GM18858 (cell line): ENCODE data around the gene PLEKHA6.

Experiments
- ATAC-seq: cut with Tn5 transposase; IDR thresholded peaks from one replicate; pipeline ENCODE4 v1.9.1; 2021; ENCODE audit not compliant: unreplicated experiment

Gene PLEKHA6, protein sequence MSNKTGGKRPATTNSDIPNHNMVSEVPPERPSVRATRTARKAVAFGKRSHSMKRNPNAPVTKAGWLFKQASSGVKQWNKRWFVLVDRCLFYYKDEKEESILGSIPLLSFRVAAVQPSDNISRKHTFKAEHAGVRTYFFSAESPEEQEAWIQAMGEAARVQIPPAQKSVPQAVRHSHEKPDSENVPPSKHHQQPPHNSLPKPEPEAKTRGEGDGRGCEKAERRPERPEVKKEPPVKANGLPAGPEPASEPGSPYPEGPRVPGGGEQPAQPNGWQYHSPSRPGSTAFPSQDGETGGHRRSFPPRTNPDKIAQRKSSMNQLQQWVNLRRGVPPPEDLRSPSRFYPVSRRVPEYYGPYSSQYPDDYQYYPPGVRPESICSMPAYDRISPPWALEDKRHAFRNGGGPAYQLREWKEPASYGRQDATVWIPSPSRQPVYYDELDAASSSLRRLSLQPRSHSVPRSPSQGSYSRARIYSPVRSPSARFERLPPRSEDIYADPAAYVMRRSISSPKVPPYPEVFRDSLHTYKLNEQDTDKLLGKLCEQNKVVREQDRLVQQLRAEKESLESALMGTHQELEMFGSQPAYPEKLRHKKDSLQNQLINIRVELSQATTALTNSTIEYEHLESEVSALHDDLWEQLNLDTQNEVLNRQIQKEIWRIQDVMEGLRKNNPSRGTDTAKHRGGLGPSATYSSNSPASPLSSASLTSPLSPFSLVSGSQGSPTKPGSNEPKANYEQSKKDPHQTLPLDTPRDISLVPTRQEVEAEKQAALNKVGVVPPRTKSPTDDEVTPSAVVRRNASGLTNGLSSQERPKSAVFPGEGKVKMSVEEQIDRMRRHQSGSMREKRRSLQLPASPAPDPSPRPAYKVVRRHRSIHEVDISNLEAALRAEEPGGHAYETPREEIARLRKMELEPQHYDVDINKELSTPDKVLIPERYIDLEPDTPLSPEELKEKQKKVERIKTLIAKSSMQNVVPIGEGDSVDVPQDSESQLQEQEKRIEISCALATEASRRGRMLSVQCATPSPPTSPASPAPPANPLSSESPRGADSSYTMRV

DNA sequence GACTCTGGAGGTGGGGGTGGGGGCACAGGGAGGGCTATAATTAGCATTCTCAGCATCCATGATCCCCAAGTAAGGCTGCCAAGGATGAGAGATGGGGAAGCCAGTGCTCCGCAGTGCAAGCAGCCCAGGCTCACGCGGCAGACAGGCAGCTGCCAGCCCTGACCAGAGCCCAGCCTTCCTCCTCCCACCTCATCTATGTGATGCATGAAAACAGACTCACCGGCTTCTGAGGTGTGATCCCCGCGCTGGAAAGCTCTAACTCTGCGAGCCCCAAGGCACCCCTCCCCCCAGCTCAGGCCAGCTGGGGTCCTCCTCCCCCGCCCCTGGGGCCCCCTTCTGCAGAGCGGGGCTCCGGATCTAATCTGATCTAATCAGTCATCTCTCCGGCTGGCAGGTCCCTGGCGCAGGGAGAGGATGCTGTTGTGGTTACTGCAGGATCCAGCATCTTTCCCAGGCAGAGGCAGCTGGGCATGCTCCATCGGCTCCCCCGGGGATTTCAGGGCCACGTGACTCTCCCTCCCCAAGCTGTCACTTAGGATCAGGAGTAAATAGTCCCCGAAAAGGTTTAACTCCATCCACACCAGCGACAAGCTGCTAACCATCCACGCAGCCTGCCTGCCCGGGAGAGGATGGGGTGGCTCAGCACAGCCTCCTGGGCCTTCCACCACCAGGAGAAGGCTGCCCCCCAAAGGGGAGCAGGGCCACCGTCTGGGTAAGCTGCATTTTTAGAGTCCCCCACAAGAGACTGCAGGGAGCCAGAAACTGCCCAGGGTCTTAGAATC is at the start of gene PLEKHA6:
PLEKHA6 (minus strand) TSS at position 456 of the 782 bp plus-strand sequence. CDS start 86,202 bp downstream, outside the sequence.
- no peak for ATAC-seq

DNA sequence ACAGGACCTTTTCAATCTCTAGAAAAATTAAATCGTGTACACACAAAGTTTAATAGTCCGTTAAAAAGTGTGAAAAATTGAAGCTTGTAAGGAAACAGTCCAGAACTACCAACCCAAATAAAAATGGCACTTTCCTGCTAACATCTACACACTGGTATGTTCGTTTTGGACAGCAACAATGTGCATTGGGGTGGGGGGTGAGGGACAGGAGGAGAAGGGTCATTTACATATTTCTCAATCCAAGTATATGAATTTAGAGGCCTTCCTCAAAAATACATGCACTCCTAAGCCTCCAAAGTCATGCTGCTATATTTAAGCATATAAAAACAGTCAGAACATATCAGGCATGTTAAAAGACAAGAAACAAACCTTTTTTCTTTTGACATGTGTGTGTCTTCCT is 49.4 kb upstream of the PLEKHA6 start:
- ATAC-seq, result no peak

DNA sequence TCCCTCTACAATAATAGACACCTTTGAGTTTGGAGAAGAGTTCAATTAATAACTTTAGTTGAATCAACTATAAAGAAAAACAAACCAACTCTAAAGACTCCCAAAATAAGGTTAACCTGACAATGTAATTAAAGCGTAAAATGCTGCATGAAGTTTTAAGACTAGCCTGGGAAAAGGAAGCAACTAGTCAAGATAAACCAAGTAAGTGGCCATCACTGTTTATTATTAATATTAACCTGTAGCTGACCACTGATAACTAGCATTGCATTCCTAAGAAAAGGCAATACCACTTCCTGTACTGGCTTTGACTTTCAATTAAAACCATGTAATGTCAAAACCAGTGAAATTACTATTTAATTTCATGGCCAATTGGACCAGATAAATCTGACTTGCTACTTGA is 48.9 kb upstream of the PLEKHA6 start:
- no peak for ATAC-seq

DNA sequence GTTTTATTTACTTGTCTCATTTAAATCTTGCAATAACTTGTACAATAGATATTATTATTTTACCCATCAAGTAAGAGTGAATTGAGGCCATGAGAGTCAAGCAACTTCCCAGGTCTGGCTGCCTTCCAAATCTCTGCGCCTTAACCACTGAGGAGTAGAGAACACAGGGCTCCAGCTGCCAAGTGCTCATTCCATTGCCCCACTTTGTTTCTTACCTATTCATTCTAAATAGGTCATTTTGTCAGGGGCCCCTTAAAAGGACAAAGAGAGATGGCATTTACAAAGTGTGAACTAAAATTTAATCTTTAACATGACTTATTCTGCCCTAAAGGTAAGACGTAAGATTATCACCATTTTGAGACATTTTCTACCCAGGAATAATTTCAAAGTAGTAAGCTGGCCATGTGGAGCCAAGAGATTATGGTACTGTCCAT is 48.4 kb upstream of the PLEKHA6 start:
- no peak for ATAC-seq

DNA sequence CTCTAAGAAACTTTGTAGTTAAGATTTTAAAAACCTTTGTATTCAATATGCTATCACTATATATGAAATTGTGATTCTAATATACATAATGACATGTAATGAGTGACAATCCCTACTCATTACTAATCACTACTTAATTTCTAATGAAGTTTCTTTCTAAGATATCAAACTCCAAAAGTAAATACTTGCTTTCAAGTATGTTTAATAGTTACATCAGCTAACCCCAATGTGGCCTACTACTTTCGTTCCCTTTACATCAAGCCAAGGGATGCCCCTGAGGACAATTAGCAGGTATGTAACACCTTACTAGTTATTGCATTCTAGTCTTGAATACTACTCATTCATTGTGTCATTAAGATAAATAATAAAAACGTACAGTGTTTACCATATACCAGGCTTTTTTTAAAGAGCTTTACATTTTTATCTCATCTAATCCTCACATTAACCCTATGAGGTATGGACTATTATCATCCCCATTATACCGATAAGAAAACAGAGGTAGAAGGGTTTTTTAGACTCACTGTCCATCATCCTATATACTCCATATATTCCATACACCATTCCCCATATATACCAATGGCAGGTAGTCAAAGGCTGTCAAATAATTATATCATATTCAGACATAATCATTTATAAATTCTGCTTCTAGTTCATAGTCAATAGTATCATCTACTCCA is 47.7 kb upstream of the PLEKHA6 start:
- ATAC-seq, result no peak

DNA sequence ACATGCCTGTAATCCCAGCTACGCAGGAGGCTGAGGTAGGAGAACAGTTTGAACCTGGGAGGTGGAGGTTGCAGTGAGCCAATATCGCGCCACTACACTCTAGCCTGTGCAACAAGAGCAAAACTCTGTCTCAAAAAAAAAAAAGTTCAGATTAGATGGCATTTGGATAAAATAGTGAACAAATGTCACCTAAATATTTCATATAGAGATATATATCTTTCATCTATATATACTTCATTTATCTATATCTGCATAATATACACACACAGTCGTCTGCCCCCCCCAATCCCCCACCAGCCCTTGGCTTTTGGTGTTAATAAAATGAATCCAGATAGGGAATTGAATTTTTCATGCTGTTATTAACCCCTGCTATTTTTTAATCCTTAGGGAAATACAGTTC is 46.9 kb upstream of the PLEKHA6 start:
- ATAC-seq, result no peak

DNA sequence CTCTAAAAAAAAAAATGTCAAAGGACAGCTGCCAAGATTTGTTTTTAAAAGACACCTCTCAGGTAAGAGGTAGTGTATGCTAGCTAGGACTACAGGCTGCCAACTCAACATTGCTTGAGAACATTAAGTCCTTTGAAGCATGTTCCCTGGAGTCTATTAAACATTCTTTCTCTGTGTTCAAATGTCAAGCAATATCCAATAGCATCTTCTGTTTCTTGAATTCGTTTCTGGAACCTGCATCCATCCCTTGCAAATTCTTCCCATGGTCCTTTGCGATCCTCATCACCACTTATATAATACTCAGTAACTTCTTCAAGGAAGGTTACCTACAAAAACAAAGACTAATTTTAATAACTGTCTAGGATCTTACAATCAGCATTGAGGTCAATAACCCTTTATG is 46.3 kb upstream of the PLEKHA6 start:
- ATAC-seq, result no peak

DNA sequence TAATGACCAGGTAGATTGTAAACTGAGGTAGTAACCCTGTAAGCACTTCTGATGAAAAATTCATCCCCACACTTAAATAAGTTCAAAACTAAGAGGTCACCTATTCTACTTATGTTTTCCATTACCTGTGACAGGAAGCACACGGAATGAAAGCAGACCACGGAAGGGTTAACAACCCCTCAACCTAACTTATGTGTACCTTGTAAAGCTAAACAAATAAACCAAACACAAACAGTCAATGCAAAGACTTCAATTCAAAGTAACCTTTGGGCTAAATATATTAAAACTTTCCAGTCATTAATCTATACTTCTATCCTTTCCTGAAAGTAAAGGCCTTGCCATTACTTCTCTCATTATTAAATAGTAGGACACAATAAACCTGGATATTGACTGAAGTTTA is 44.9 kb upstream of the PLEKHA6 start:
- ATAC-seq, result no peak

DNA sequence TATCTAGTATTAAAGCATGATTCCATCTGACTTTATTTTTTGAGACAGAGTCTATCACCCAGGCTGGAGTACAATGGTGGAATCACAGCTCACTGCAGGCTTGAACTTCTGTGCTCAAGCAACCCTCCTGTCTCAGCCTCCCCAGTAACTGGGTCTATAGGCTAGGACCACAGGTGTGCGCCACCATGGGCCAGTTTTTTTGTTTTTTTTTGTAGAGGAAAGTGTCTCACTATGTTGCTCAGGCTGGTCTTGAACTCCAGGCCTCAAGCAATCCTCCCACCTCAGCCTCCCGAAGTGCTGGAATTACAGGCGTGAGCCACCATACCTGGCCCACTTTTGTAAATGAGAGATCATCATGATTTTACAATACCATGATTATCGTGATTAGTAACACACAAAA is 42.7 kb upstream of the PLEKHA6 start:
- no peak for ATAC-seq

DNA sequence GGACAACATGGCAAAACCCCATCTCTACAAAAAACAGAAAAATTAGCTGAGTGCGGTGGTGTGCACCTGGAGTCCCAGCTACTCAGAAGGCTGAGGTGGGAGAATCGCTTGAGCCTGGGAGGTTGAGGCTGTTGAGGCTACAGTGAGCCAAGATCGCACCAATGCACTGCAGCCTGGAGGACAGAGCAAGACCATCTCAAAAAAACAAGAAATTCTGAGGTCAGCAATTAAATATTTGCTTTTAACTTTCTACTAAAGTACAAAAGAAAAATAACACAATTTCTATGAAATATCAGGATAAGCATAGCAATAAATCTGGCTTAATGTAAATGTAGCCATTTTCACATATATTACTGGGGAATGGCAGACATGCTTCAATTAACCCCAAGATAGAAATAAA is 42.0 kb upstream of the PLEKHA6 start:
- no peak for ATAC-seq

DNA sequence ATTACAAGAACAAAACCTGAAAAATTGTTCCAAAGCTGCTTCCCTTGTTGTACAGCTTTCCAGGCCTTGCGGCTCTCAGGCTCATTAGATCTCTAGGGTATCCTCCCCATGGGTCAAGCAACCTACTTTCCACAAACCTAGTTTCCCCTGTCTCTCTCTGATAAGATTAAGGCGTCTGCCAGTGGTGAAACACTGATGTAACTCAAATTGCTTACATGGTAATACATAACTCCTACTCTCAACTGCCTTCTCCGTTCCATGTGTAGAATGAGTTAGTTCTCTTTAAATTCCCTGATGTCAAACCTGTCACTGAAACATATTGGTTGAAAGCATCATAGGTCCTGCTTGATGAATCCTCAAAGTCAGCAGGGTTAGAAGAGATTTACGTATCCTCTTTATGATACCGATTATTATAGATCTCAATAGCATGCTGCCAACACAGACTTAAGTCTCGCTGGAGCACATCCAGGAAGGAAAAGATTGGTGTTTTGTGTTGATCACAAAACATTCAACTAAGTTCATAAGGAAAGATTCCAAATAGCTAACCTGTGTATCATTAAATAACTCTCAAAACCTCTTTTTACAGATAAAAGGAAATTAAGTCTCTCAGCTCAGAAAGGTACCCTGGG is 41.3 kb upstream of the PLEKHA6 start:
- no peak for ATAC-seq

DNA sequence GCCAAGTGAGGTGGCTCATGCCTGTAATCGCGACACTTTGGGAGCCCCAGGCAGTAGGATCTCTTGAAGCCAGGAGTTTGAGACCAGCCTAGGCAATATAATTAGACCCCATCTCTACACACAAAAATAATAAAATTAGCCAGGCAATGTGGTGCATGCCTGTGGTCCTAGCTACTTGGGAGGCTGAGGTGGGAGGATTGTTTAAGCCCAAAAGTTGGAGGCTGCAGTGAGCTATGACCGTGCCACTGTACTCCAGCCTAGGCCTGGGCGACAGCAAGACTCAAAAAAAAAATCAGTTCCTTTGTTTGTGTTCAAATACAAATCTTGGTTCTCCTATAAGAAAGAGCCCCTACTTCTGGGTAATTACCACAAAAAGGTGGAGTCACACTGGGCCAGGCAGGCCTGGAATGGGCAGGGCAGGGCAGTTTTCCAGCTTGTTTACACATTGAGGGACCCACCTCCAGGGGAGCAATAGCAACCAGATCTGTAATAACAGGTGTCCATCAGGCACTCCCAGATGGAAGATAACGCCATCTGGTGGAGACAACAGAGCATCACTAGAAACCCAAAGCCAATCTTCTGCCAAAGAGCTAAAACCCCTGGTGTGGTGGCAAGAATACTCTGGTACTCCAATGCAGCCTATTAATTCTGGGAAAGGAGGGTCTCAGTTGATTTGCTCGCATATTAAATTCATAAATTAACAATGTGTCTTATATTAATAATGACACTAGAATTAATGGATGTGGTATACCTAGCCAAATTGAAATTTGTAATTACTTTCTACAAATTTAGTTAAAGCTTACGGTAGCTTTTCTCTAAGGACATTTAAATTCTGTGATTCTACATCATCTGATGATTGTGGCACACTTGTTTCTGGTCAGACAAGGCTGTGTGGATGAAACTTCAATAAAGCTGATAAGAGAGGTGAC is 38.7 kb upstream of the PLEKHA6 start:
- ATAC-seq, result peak; percentile 44

DNA sequence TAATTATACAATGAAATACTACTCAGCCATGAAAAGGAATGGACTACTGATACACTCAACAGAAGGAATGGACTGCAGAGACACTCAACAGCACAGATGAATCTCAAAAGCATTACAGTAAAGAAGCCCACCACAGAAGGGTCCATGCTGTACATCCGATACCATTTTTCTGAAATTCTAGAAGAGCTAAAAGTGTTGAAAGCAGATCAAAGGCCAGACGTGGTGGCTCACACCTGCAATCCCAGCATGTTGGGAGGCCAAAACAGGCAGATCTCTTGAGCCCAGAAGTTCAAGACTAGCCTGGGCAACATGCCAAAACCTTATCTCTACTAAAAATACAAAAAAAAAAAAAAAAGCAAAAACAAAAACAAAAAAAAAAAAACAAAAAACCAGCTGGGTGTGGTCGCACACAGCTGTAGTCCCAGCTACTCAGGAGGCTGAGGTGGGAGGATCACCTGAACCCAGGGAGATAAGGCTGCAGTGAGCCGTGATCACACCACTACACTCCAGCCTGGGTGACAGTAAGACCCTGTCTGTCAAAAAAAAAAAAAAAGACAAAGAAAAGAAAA is 36.4 kb upstream of the PLEKHA6 start:
- no peak for ATAC-seq

DNA sequence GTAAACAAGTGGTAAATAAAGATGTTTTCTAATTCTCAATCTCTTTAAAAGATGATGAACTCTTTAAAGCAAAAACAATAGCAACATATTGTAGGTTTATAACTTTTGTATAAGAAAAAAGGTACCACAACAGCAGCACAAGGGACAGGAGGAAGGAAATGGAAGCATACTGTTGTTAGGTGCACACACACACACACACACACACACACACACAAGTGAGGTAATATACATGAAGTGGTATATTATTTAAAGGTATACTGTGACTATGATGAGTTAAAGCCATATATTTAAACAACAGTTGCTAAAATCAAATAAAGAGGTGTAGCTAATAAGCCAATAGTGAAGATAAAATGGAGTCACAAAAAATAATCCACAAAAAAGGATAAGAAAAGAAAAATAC is 31.9 kb upstream of the PLEKHA6 start:
- no peak for ATAC-seq

DNA sequence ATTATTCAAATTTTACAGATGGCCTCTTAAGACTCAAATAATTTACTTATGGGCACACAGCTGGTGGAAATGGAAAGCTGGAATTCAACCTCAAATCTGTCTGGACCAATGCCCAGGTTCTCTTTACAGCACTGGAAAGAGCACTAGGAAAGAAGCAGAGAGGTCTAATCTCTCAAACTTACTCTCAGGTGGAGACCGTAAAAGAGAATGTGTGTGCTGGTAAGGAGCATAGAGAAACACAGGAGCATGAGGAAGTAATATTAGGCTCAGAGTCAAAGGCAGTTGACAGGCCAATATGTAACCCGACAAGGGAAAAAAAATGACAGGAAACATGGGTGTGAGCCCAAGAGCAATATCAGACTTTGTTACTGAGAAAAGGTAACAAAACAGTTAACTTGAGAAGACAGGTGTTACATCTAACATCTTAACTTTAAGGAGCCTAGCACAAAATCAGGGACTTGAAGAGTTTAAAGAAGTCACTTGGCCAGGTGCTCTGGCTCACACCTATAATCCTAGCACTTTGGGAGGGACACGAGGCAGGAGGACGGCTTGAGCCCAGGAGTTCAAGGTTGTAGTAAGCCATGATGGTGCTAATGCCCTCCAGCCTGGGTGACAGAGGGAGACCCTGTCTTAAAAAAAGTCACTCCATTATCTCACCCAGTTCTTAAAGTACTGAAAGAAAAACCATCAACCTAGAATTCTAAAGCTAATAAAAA is 31.2 kb upstream of the PLEKHA6 start:
- ATAC-seq, result no peak

DNA sequence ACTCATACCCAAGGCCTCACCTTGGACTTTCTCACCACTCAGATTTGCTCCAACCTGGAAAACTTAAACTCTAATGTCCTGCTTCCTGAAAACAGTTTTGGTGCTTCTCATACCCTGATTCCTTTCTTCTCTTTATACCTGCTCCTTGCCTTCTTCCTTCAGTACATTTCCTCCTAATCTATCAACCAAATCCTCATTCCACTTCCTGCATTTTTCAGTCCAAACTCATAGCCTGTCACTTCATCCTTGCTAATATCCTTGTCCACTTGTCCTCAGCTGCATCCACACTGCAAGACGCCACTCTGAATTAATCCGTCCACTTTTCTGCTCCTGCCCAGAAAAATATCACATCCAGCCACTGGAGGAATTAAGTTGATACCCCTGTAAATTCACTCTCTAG is 26.0 kb upstream of the PLEKHA6 start:
- ATAC-seq, result no peak

DNA sequence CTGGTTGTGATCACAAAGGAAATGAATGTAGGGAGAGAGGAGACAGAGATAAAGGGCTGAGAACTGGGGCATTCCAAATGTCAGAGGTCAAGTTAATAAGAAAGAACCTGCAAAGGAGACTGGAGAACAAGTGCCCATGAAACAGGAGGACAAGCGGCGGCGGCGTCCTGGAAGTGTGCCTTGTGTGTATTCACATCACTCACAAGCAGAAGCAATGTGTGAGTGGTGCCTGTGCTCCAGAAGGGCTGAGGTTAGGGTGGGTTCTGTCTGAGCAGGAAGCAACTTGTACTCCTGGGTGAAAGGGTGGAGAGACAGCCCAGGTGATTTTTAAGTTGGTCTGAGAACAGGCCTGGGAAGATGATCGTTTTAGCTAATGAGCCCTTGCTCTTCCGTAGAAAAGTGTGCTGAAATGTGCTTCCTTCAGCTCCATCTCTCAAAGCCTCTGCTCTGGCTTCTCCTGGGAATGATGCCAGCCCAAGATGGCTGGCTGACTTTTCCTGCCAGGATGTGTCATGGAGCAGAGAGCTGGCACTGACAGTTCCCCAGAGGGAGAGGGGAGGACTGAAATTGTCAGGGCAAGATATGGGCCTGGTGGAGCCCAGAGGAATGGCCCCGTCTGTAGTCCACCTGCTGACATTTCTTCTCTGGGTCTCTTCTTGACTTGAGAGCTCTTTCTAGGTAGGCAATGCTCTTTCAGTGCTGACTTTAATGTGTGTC is 25.1 kb upstream of the PLEKHA6 start:
- ATAC-seq, result no peak
